HepG2 (cell line): ENCODE results near the gene RPL31. TPM values are rescaled to one million over a fixed set of nuclear protein-coding genes. Genes with fewer than 3 reads are reported as not detected.

Experiments used
- ATAC-seq: fragments of 200-7000 bp; cut with Tn5 transposase; 3 replicates; pipeline ENCODE4 v1.9.1; 2020; ENCODE audit warnings: mild to moderate bottlenecking, moderate library complexity
- BruUV-seq: library from RNA; stranded (reverse); fragments of 400-500 nt; replicated peaks from 2 replicates; lab custom pipeline; 2021; lab: Mats Ljungman, UMichigan
- CTCF ChIA-PET: fragments of 300-600 bp; formaldehyde crosslinking; extraction: SDS; loops from one replicate; lab custom pipeline; 2021; ENCODE audit warnings: low total read pairs, inconsistent platforms, low intra/inter-chr PET ratio; lab: Yijun Ruan, JAX
- POLR2A ChIA-PET: fragments of 350-600 bp; sonication (Branson Sonifier 250); formaldehyde crosslinking; loops from one replicate; lab custom pipeline; 2020; ENCODE audit warnings: antibody characterized with exemption, inconsistent platforms; lab: Yijun Ruan, JAX
- DNase-seq: peaks from one replicate; pipeline ENCODE4 v3.0.0-alpha.2; 2015; ENCODE audit warnings: low spot score
- FAIRE-seq: peaks from 3 replicates; lab custom pipeline; 2011; peaks lifted over from hg19 to GRCh38; lab: Jason Lieb, UNC
- H2AFZ ChIP-seq: one replicate; pipeline ENCODE4 v1.6.1; 2011; ENCODE audit warnings: low read length, inconsistent platforms
- H3K27ac ChIP-seq: fragments of 300-600 bp; 3 replicates; pipeline ENCODE4 v1.8.0; 2011; ENCODE audit warnings: mixed run types, mild to moderate bottlenecking, mixed read lengths, low read length, inconsistent platforms; ENCODE audit not compliant: insufficient read depth; ENCODE audit errors: extremely low read length
- H3K27me3 ChIP-seq, 2 experiments: fragments of 200-600 bp in 1 of 2; 2 replicates in 1 of 2; 3 replicates in 1 of 2; pipeline versions ENCODE4 v1.6.0 to v1.8.0; 2011; ENCODE audit warnings: low read length in 2 of 2, mild to moderate bottlenecking in 2 of 2, moderate library complexity in 2 of 2, inconsistent platforms in 1 of 2; ENCODE audit not compliant: insufficient read depth in 2 of 2, control insufficient read depth in 1 of 2
- H3K36me3 ChIP-seq, 2 experiments: fragments of 200-600 bp in 1 of 2; replicated peaks in 1 of 2; 2 replicates in 1 of 2; 3 replicates in 1 of 2; pipeline versions ENCODE4 v1.5.1 to v1.8.0; 2011; ENCODE audit warnings: low read length in 2 of 2, inconsistent platforms in 1 of 2; ENCODE audit not compliant: insufficient read depth in 2 of 2, control insufficient read depth in 1 of 2
- H3K4me1 ChIP-seq: 2 replicates; pipeline ENCODE4 v1.5.1; 2012; ENCODE audit warnings: low read length, inconsistent platforms; ENCODE audit not compliant: insufficient read depth
- H3K4me2 ChIP-seq: 2 replicates; pipeline ENCODE4 v1.6.0; 2011; ENCODE audit warnings: low read depth, low read length, inconsistent platforms
- H3K4me3 ChIP-seq, 3 experiments: fragments of 200-600 bp in 1 of 3; sonication (generic), shearing (Covaris generic) in 1 of 3; replicated peaks in 1 of 3; 2 replicates each; pipeline ENCODE4 v1.5.1; 2011 to 2016; ENCODE audit warnings: low read length in 3 of 3, inconsistent platforms in 2 of 3, low read depth in 2 of 3, mild to moderate bottlenecking in 2 of 3, control low read depth in 1 of 3, mixed read lengths in 1 of 3; ENCODE audit not compliant: insufficient read depth in 1 of 3
- H3K79me2 ChIP-seq: one replicate; pipeline ENCODE4 v1.6.1; 2011; ENCODE audit warnings: low read length, inconsistent platforms; ENCODE audit not compliant: insufficient read depth
- H3K9ac ChIP-seq: 2 replicates; pipeline ENCODE4 v1.6.0; 2011; ENCODE audit warnings: mild to moderate bottlenecking, low read depth, low read length, inconsistent platforms; ENCODE audit not compliant: insufficient read depth
- H3K9me3 ChIP-seq: 2 replicates; pipeline ENCODE4 v1.5.1; 2012; ENCODE audit warnings: mild to moderate bottlenecking, low read length
- H4K20me1 ChIP-seq: 2 replicates; pipeline ENCODE4 v1.6.0; 2011; ENCODE audit warnings: inconsistent platforms, mild to moderate bottlenecking, low read length, moderate library complexity; ENCODE audit not compliant: insufficient read depth
- E2F2 ChIP-seq: sonication (generic); formaldehyde crosslinking; IDR thresholded peaks from 2 replicates; pipeline ENCODE4 v1.4.0; 2020; ENCODE audit warnings: missing genetic modification reagents, borderline replicate concordance
- HNF1B ChIP-seq: sonication (generic); formaldehyde crosslinking; IDR thresholded peaks from 2 replicates; pipeline ENCODE4 v1.5.1; 2020; ENCODE audit warnings: mild to moderate bottlenecking, moderate library complexity, missing genetic modification reagents
- YEATS4 ChIP-seq: sonication (generic); formaldehyde crosslinking; IDR thresholded peaks from 2 replicates; pipeline ENCODE4 v1.4.0; 2020; ENCODE audit warnings: missing genetic modification reagents, borderline replicate concordance
- ZNF205 ChIP-seq: IDR thresholded peaks from 2 replicates; pipeline ENCODE4 v1.6.1; 2018; ENCODE audit warnings: missing biosample characterization, missing genetic modification reagents
- ZNF552 ChIP-seq: sonication (generic); formaldehyde crosslinking; IDR thresholded peaks from 2 replicates; pipeline ENCODE4 v1.9.0; 2022; ENCODE audit warnings: missing genetic modification reagents, mild to moderate bottlenecking, borderline replicate concordance
- ZNF713 ChIP-seq: sonication (generic); formaldehyde crosslinking; IDR thresholded peaks from 2 replicates; pipeline ENCODE4 v1.4.0; 2020; ENCODE audit warnings: mild to moderate bottlenecking, missing genetic modification reagents
- ZNF780A ChIP-seq: sonication (generic); formaldehyde crosslinking; IDR thresholded peaks from 2 replicates; pipeline ENCODE4 v1.8.0; 2022; ENCODE audit warnings: mild to moderate bottlenecking, missing genetic modification reagents, moderate library complexity
- WGBS: methylation state at CpG from one replicate; pipeline ENCODE4 v1.1.6; 2017; ENCODE audit warnings: low lambda C conversion rate; 5-methylcytosine and 5-hydroxymethylcytosine counted together
- in situ Hi-C: cut with HindIII; loops from 2 replicates; pipeline ENCODE4 v1.10.0; 2017; ENCODE audit warnings: low pct_unique_long_range_greater_than_20kb; ENCODE audit not compliant: extremely low pct_ligation_motif_present
- intact Hi-C: fragments of 100-400 bp; cut with micrococcal nuclease; formaldehyde crosslinking; loops from one replicate; pipeline ENCODE4 v1.10.0; 2022; ENCODE audit not compliant: unreplicated experiment
- polyA plus RNA-seq, 8 experiments: library from polyadenylated mRNA; depleted of rRNA in 3 of 8; stranded (reverse) in 7 of 8; unstranded in 1 of 8; fragments of >200 nt; fragmentation: Illumina TruSeq in 4 of 8; extraction: Trizol in 4 of 8; gene quantifications; 2 replicates each; pipeline versions ENCODE4 v1.2.1 to v1.2.3, GENCODE V29; 2011 to 2016; ENCODE audit warnings: low read depth in 4 of 8, missing spikeins in 1 of 8, mixed read lengths in 1 of 8; ENCODE audit not compliant: insufficient read depth in 1 of 8
- total RNA-seq, 5 experiments: library from RNA; depleted of rRNA; stranded (reverse); fragments of >200 nt; fragmentation: Illumina TruSeq; extraction: Trizol; gene quantifications; 2 replicates each; pipeline ENCODE4 v1.2.3, GENCODE V29; 2016; ENCODE audit warnings: low read depth in 1 of 5

RPL31 gene
- total and polyA plus RNA-seq, 2 of the 13 experiments (the other 11 are each of a cell fraction or from before 2014, with no cell fraction given), result 3,331 to 3,582 TPM

- WGBS, result 98% methylated on average over 3 of the region's 3 CpGs
- ATAC-seq, result no peak
- Histone ChIP-seq H2AFZ (no peak overlapping the region), H3K27ac (no peak overlapping the region), H3K36me3 (peaks cover 21 to 62% of the 10 kb centered on the region in 2 experiments), H3K4me2 (no peak overlapping the region), H3K9ac (no peak overlapping the region), H4K20me1 (no peaks in the 10 kb centered on the region), H3K4me3 (no peak overlapping the region), H3K9me3 (no peaks in the 10 kb centered on the region), H3K4me1 (no peaks in the 10 kb centered on the region), H3K79me2 (no peaks in the 10 kb centered on the region), H3K27me3 (no peaks in the 10 kb centered on the region)
- in situ Hi-C loops (no loop called here), intact Hi-C loops (loop anchor here (10.0 kb wide), 1 partner anchor 93 kb away; no protein-coding TSS in a partner anchor)
- TF ChIP-seq ZNF780A (CRISPR knock-in tag) (no peak), ZNF713 (CRISPR knock-in tag) (no peak), YEATS4 (no peak), HNF1B (no peak), ZNF205 (no peak), ZNF552 (no peak), E2F2 (CRISPR knock-in tag) (no peak)
- ChIA-PET POLR2A (no interaction called here), CTCF (interaction anchor here (5.2 kb wide), 1 partner anchor 380 kb away, joined by 31 read pairs; no protein-coding TSS in a partner anchor)
- FAIRE-seq, result no peak
- BruUV-seq, result no TSS peak
- DNase-seq, result no peak
Observed at GRCh38 chr2:100987536-100987935, 14.6 kb upstream of the RPL31 start.
